HCEC 1CT (cell line): Measurements from ENCODE around the gene SERPINA3.

Experiments used
- DNase-seq: peaks from one replicate; pipeline ENCODE4 v3.0.0-alpha.2; 2017

The SERPINA3 gene

GRCh38 chr14:94614802-94615201 lies 2.6 kb downstream of the SERPINA3 start:
- DNase-seq = no peak

- DNase-seq = no peak
Observed at GRCh38 chr14:94615254-94615653, 3.1 kb downstream of the SERPINA3 start.

- no peak for DNase-seq
Observed at GRCh38 chr14:94615823-94616570, 3.8 kb downstream of the SERPINA3 start.

- no peak for DNase-seq
Observed at GRCh38 chr14:94617366-94617941, 5.3 kb downstream of the SERPINA3 start.

GRCh38 chr14:94617988-94618822 lies 6.0 kb downstream of the SERPINA3 start:
- DNase-seq = no peak

GRCh38 chr14:94619297-94619696 lies 7.1 kb downstream of the SERPINA3 start:
- DNase-seq = no peak

- no peak for DNase-seq
Observed at GRCh38 chr14:94620597-94620996, 8.4 kb downstream of the SERPINA3 start.

GRCh38 chr14:94621358-94622134 lies 9.4 kb downstream of the SERPINA3 start:
- DNase-seq = no peak

GRCh38 chr14:94622653-94623421 lies 10.6 kb downstream of the SERPINA3 start:
- no peak for DNase-seq

- no peak for DNase-seq
Observed at GRCh38 chr14:94623422-94623809, 11.2 kb downstream of the SERPINA3 start.

GRCh38 chr14:94623856-94624499 lies 11.8 kb downstream of the SERPINA3 start:
- no peak for DNase-seq

GRCh38 chr14:94624537-94625352 lies 12.6 kb downstream of the SERPINA3 start:
- DNase-seq = no peak

GRCh38 chr14:94625353-94625635 lies 13.1 kb downstream of the SERPINA3 start:
- DNase-seq = no peak

- DNase-seq = no peak
Observed at GRCh38 chr14:94628578-94628977, 16.4 kb downstream of the SERPINA3 start.

GRCh38 chr14:94630396-94630795 lies 18.2 kb downstream of the SERPINA3 start:
- no peak for DNase-seq

GRCh38 chr14:94631050-94631449 lies 18.9 kb downstream of the SERPINA3 start:
- no peak for DNase-seq

- DNase-seq = no peak
Observed at GRCh38 chr14:94631536-94632304, 19.5 kb downstream of the SERPINA3 start.

- no peak for DNase-seq
Observed at GRCh38 chr14:94632305-94632590, 20.1 kb downstream of the SERPINA3 start.

GRCh38 chr14:94633121-94633520 lies 20.9 kb downstream of the SERPINA3 start:
- DNase-seq = no peak

- DNase-seq = no peak
Observed at GRCh38 chr14:94635154-94635553, 23.0 kb downstream of the SERPINA3 start.
